AG10803 (cell line): ENCODE data around the gene BRD4.

Experiments used
- DNase-seq: peaks from one replicate; pipeline ENCODE4 v3.0.0; 2010; ENCODE audit warnings: low read depth
- H3K4me3 ChIP-seq: 2 replicates; pipeline ENCODE4 v1.5.1; 2011; ENCODE audit warnings: mild to moderate bottlenecking, low read length, control low read depth
- CTCF ChIP-seq: conservative IDR thresholded peaks from 2 replicates; pipeline ENCODE4 v1.5.1; 2011; ENCODE audit warnings: mild to moderate bottlenecking, low read length, control low read depth, inconsistent platforms

Gene BRD4

GRCh38 chr19:15374796-15375440, 42.6 kb upstream of the BRD4 start:
- no peak for DNase-seq
- H3K4me3 ChIP-seq = no peak overlapping the region
- TF ChIP-seq CTCF = no peak

GRCh38 chr19:15374105-15374651, 41.8 kb upstream of the BRD4 start:
- DNase-seq = no peak
- TF ChIP-seq CTCF = no peak
- H3K4me3 ChIP-seq = no peak overlapping the region

- no peak for TF ChIP-seq CTCF
- no peak for DNase-seq
- H3K4me3 ChIP-seq = no peak overlapping the region
Observed at GRCh38 chr19:15373644-15374043, 41.3 kb upstream of the BRD4 start.

GRCh38 chr19:15372891-15373301, 40.6 kb upstream of the BRD4 start:
- no peak overlapping the region for H3K4me3 ChIP-seq
- no peak for TF ChIP-seq CTCF

GRCh38 chr19:15372470-15372869, 40.1 kb upstream of the BRD4 start:
- no peak for TF ChIP-seq CTCF
- no peak for DNase-seq
- H3K4me3 ChIP-seq = no peak overlapping the region

More at GRCh38 chr19:15372891-15373301, 40.6 kb upstream of the BRD4 start:
- no peak for DNase-seq

- no peak overlapping the region for H3K4me3 ChIP-seq
- TF ChIP-seq CTCF = no peak
- DNase-seq = no peak
Observed at GRCh38 chr19:15371786-15372380, 39.5 kb upstream of the BRD4 start.

GRCh38 chr19:15371119-15371518, 38.8 kb upstream of the BRD4 start:
- no peak overlapping the region for H3K4me3 ChIP-seq
- DNase-seq = no peak
- TF ChIP-seq CTCF = no peak
